ENCODE data around the gene SHE. TPM values are rescaled to one million over a fixed set of nuclear protein-coding genes. Genes with fewer than 3 reads are reported as not detected.
"Not testable (repeated sequence)": the region's sequence is repeated elsewhere in the genome, so short reads cannot be mapped to it uniquely, and the experiment has no call there.

SHE gene
- total and polyA plus RNA-seq, 5 donors = 16.4 to 23.8 (median 20.0) TPM

DNA sequence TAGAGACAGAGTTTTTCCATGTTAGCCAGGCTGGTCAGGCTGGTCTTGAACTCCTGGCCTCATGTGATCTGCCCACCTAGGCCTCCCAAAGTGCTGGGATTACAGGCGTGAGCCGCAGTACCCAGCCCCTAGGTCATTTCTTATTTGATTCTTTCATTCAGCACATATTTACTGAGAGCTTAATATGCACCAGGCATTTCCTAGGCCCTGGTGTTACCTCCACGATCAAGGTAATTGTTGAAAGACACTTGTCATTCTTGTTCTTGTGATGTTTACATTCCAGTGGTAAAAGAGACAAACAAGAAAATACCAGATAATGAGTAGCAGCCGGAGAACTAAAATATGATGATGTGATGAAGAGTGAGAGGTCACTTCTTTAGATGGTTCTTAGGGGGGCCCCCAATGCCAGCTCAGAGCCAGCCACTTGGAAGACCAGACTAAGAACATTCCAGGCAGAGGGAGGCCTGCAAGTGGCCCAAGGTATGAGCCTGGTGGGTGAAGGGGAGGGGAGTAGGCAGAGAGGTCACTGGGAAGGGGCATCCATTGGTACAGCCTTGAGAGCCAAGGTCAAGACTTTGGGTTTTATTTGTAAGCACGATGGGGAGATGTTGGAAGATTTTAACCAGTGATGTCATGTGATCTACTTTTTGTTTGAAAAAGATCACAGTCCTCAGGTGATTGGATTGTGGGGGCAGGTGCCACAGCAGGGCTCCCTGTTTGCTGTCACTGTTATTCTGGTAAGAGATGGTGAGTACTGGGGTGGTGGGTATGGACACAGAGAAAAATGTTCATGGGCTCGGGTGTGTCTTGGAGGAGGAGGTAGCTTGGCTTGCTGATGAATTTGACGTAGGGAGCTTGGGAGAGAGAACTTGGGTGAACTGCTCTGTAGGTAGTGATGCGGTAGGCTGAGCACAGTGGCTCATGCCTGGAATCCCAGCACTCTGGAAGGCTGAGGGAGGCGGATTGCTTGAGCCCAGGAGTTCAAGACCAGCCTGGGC, 37.6 kb upstream of the SHE start:
- ATAC-seq (no peak), DNase-seq (no peak)
- intact Hi-C loops (cut with DNase I) = no loop called here
- Histone ChIP-seq H3K27ac (ENCODE audit: low read length) (no peak overlapping the region), H3K27me3 (ENCODE audit: control insufficient read depth, insufficient read depth) (no peaks in the 10 kb centered on the region), H3K4me3 (ENCODE audit: low read length) (no peak overlapping the region), H3K4me1 (ENCODE audit: control insufficient read depth, insufficient read depth, low read length) (peaks cover 2% of the 10 kb centered on the region), H3K9me3 (ENCODE audit: control insufficient read depth, low read length) (no peaks in the 10 kb centered on the region)
- WGBS = 89% methylated on average over 9 of the region's 9 CpGs

DNA sequence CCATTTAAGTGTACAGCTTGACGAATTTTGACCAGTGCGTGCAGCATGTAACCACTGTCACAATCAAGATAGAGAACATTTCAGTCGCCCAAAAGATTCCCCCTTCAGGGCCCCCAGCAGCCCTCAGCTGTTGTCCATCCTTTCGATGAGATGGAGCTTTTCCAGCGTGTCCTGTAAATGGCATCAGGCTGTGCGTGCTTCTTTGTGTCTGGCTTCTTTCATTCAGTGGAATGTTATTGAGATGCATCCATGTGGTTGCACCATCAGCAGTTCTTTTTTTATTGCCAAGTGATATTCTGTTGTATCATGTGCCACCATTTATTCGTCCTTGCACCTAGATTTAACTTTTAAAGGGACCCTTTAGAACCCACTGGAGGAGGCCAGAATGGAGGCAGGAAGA, 34.4 kb upstream of the SHE start:
- Histone ChIP-seq H3K27ac (ENCODE audit: low read length) (no peak overlapping the region), H3K4me1 (ENCODE audit: control insufficient read depth, insufficient read depth, low read length) (peaks cover 2% of the 10 kb centered on the region), H3K9me3 (ENCODE audit: control insufficient read depth, low read length) (no peaks in the 10 kb centered on the region), H3K27me3 (ENCODE audit: control insufficient read depth, insufficient read depth) (no peaks in the 10 kb centered on the region), H3K4me3 (ENCODE audit: low read length) (no peak overlapping the region)
- ATAC-seq (no peak), DNase-seq (no peak)
- 77% methylated on average over 7 of the region's 7 CpGs for WGBS
- intact Hi-C loops (cut with DNase I) = no loop called here

DNA sequence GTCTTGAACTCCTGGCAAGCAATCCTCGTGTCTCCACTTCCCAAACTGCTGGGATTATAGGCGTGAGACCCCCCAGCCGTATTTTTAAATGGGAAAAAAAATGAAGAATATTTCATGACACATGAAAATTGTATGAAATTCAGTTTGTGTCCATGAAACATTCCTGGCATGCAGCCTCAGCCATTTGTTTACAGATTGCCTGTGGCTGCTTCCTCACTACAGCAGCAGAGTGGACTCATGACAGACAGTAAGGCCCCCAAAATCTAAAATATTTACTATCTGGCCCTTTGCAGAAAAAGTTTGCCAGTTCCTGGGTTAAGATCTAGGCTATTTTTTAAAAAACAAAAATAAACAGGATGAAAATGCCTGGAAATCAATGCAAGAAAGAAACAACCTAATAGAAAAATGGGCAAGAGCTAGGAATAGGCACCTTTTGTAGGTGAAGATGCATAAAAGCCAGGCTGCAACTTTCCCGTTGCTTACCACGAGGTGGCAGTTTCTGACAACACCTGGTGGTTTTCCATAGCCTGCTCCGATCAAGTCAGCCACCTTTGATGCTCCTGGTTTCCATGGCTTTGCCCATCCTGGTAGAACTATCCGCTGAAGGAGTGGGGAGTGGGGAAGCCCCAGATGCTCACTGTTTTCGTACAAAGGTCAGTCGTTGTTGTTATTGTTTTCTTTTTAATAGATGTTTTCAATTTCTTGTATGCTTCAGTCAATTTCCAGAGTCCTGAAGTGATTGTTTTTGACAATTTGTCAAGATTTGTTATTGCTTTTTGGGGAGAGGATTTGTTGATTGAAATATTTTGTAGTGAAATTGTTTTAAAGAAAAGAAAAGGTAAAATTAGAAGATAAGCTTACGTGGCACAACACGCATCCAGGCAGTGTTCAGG, 32.0 kb upstream of the SHE start:
- ATAC-seq = no peak
- intact Hi-C loops (cut with DNase I) = no loop called here
- 71% methylated on average over 11 of the region's 11 CpGs for WGBS

DNA sequence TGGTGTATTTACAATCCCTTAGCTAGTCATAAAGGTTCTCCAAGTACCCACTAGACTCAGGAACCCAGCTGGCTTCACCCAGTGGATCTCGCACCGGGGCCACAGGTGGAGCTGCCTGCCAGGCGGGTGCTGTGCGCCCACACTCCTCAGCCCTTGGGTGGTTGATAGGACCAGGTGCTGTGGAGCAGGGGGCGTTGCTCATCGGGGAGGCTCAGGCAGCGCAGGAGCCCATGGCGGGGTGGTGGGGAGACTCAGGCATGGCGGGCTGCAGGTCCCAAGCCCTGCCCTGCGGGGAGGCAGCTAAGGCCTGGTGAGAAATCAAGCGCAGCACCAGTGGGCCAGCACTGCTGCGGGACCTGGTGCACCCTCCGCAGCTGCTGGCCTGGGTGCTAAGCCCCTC, 29.7 kb upstream of the SHE start:
- H3K9me3 ChIP-seq (ENCODE audit: control insufficient read depth, low read length); H3K27ac ChIP-seq (ENCODE audit: low read length); H3K4me1 ChIP-seq (ENCODE audit: control insufficient read depth, insufficient read depth, low read length); H3K27me3 ChIP-seq (ENCODE audit: control insufficient read depth, insufficient read depth); DNase-seq; H3K4me3 ChIP-seq (ENCODE audit: low read length); intact Hi-C loops (cut with DNase I); ATAC-seq: not testable (repeated sequence)
- WGBS = 97% methylated on average over 13 of the region's 13 CpGs

More for the DNA sequence above, 32.0 kb upstream of the SHE start:
- Histone ChIP-seq H3K4me3 (ENCODE audit: low read length) (no peak overlapping the region), H3K9me3 (ENCODE audit: control insufficient read depth, low read length) (no peaks in the 10 kb centered on the region), H3K27ac (ENCODE audit: low read length) (no peak overlapping the region), H3K27me3 (ENCODE audit: control insufficient read depth, insufficient read depth) (no peaks in the 10 kb centered on the region), H3K4me1 (ENCODE audit: control insufficient read depth, insufficient read depth, low read length) (no peaks in the 10 kb centered on the region)
- DNase-seq = no peak

DNA sequence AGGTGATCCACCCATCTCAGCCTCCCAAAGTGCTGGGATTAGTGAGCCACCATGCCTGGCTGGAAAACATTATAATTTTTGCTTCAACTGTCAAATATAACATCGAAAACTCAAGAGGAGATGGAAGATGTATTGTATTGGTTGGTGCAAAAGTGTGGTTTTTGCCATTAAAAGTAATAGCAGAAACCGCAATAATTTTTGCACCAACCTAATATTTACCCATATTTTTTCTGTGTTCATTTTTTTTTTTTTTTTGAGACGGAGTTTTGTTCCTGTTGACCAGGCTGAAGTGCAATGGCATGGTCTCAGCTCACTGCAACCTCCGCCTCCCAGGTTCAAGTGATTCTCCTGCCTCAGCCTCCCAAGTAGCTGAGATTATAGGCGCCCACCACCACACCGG, 27.1 kb upstream of the SHE start:
- H3K4me1 ChIP-seq (ENCODE audit: control insufficient read depth, insufficient read depth, low read length) = no peaks in the 10 kb centered on the region
- WGBS = 93% methylated on average over 6 of the region's 6 CpGs
- DNase-seq (no peak), ATAC-seq (no peak)
- H3K27ac ChIP-seq (ENCODE audit: low read length) = no peak overlapping the region
- no peak overlapping the region for H3K4me3 ChIP-seq (ENCODE audit: low read length)
- intact Hi-C loops (cut with DNase I) = no loop called here
- no peaks in the 10 kb centered on the region for H3K9me3 ChIP-seq (ENCODE audit: control insufficient read depth, low read length)
- no peaks in the 10 kb centered on the region for H3K27me3 ChIP-seq (ENCODE audit: control insufficient read depth, insufficient read depth)

DNA sequence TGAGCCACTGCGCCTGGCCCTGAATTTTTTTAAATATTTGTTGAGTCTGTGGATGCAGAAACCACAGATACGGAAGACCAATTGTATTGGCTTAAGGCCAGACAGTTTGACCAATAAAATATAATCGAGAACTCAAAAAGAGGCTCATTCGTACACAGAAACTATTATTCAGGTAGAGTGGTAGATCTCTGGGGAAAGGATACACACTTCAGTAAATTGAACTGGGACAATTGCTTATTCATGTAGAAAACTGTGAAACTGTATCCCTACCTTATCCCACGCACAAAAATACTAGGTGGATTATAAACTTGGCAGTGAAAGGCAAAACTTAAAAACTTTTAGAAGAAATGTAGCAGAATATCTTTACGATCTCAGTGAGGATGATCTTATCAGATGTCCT, 25.0 kb upstream of the SHE start:
- H3K4me1 ChIP-seq (ENCODE audit: control insufficient read depth, insufficient read depth, low read length) = no peaks in the 10 kb centered on the region
- H3K27me3 ChIP-seq (ENCODE audit: control insufficient read depth, insufficient read depth) = no peaks in the 10 kb centered on the region
- H3K4me3 ChIP-seq (ENCODE audit: low read length) = no peak overlapping the region
- DNase-seq (no peak), ATAC-seq (no peak)
- intact Hi-C loops (cut with DNase I) = no loop called here
- H3K27ac ChIP-seq (ENCODE audit: low read length) = no peak overlapping the region
- H3K9me3 ChIP-seq (ENCODE audit: control insufficient read depth, low read length) = no peaks in the 10 kb centered on the region
- 75% methylated on average over 6 of the region's 6 CpGs for WGBS

DNA sequence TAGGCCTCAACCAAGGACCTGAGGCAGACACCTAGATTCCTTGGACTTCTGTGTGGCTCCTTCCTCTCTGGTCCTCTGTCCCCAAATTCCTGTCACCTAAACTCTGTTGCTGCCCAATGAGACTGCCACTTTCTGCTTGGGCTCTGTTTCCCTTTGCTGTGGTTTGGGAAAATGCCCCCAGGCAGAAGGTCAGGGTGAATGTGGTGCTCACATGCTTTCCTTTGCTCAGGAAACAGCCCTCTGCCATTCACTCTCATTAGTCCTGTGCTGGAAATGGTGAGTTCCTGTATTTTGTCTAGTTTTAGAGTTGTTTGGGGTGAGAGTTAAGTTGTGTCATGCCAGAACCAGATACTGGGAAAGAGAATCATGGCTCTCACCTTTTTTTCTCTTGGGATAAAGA, 22.7 kb upstream of the SHE start:
- H3K4me3 ChIP-seq (ENCODE audit: low read length) = no peak overlapping the region
- H3K27ac ChIP-seq (ENCODE audit: low read length) = no peak overlapping the region
- ATAC-seq (no peak), DNase-seq (no peak)
- H3K27me3 ChIP-seq (ENCODE audit: control insufficient read depth, insufficient read depth) = no peaks in the 10 kb centered on the region
- peaks cover 2% of the 10 kb centered on the region for H3K4me1 ChIP-seq (ENCODE audit: control insufficient read depth, insufficient read depth, low read length)
- intact Hi-C loops (cut with DNase I) = no loop called here
- H3K9me3 ChIP-seq (ENCODE audit: control insufficient read depth, low read length) = no peaks in the 10 kb centered on the region

DNA sequence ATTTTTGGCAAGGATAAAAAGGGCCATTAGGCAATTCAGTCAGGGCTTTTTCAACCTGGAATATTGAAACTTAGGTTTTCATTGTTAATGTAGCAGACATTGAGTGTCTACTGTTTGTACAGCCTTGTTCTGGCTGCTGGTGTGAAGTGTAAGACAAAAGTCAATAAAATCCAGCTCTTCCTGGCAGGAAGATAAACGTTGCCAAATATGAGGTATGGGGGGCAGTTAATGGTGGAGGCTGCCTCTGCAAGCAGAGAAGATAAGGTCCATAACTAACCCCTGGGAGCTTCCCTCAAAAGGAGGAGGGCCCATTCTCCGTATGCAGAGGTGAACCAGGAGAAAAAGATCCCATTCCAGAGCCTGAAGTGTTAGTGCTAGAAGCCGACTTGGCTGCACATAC, 19.5 kb upstream of the SHE start:
- intact Hi-C loops (cut with DNase I) = no loop called here
- H3K9me3 ChIP-seq (ENCODE audit: control insufficient read depth, low read length) = no peaks in the 10 kb centered on the region
- WGBS = 42% methylated on average over 3 of the region's 3 CpGs
- DNase-seq = no peak
- ATAC-seq = no peak
- no peak overlapping the region for H3K27ac ChIP-seq (ENCODE audit: low read length)
- H3K27me3 ChIP-seq (ENCODE audit: control insufficient read depth, insufficient read depth) = no peaks in the 10 kb centered on the region
- peaks cover 7% of the 10 kb centered on the region for H3K4me1 ChIP-seq (ENCODE audit: control insufficient read depth, insufficient read depth, low read length)
- no peak overlapping the region for H3K4me3 ChIP-seq (ENCODE audit: low read length)

DNA sequence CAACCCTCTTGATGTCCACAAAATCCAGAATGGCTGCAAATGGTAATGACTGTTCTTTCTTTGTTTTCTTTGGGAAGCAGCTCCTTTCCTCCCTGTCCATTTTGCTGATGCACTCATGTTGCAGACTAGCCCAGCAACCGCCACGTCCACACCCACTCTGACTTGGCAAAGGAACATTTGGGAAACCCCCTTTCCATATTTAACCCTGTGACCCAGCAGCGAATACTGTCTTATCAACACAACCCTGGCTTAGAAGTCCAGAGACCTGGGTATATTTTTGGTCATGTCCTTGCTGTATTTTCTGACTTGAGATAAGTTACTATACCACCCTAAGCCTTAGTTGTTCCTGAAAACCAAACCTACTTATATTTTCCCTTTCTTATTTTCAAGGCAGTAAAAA, 18.1 kb upstream of the SHE start:
- DNase-seq = peak in 1 of 3 donors; percentile 54
- intact Hi-C loops (cut with DNase I) = no loop called here
- Histone ChIP-seq H3K4me1 (ENCODE audit: control insufficient read depth, insufficient read depth, low read length) (peaks cover 7% of the 10 kb centered on the region), H3K4me3 (ENCODE audit: low read length) (no peak overlapping the region), H3K27ac (ENCODE audit: low read length) (peak overlapping the region; percentile 72), H3K9me3 (ENCODE audit: control insufficient read depth, low read length) (no peaks in the 10 kb centered on the region), H3K27me3 (ENCODE audit: control insufficient read depth, insufficient read depth) (no peaks in the 10 kb centered on the region)
- ATAC-seq = peak; percentile 74 to 86
- 12% methylated on average over 3 of the region's 3 CpGs for WGBS

DNA sequence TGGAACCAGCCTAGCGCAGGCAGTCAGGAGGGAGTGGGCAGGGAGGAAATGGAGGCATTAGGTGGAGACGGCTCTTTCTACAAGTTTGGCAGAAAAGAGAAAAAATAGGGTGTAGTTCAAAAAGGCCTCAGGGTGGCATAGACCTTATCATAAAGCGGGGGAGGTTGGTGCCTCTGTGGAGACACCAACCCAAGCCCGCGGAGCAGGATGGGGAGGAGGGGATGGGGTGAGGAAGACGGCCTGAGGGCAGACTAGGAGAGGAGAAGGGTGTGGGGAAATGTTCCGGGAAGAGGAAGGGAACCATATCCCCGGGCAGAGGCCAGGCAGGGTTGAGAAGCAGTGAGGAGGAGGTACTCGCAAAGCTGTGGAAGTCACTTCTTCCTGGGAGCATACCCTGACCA, 17.4 kb upstream of the SHE start:
- WGBS = 53% methylated on average over 9 of the region's 9 CpGs
- peak; percentile 67 to 76 for ATAC-seq
- DNase-seq = peak in 1 of 3 donors; percentile 26
- no peaks in the 10 kb centered on the region for H3K9me3 ChIP-seq (ENCODE audit: control insufficient read depth, low read length)
- intact Hi-C loops (cut with DNase I) = no loop called here
- no peak overlapping the region for H3K4me3 ChIP-seq (ENCODE audit: low read length)
- peak overlapping the region; percentile 72 for H3K27ac ChIP-seq (ENCODE audit: low read length)
- H3K27me3 ChIP-seq (ENCODE audit: control insufficient read depth, insufficient read depth) = no peaks in the 10 kb centered on the region
- peaks cover 7% of the 10 kb centered on the region for H3K4me1 ChIP-seq (ENCODE audit: control insufficient read depth, insufficient read depth, low read length)

DNA sequence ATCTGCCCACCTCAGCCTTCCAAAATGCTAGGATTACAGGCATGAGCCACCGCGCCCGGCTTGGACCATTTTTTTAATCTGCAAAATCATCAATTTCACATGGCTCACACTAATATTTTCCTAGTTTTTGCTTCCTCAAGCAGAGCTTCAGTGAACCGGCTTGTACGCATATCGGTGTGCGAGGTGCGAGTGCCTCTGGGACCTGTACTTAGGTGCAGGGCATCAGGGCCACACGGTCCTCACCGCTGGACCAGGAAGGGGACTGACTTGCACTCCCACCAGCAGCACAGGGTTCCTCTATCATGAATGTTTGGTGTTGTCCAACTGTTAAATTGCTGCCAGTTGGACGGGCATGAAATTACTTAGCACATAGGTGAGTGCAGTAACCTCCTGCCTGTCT, 15.4 kb upstream of the SHE start:
- Histone ChIP-seq H3K27ac (ENCODE audit: low read length) (no peak overlapping the region), H3K4me1 (ENCODE audit: control insufficient read depth, insufficient read depth, low read length) (peaks cover 7% of the 10 kb centered on the region), H3K9me3 (ENCODE audit: control insufficient read depth, low read length) (no peaks in the 10 kb centered on the region), H3K4me3 (ENCODE audit: low read length) (no peak overlapping the region), H3K27me3 (ENCODE audit: control insufficient read depth, insufficient read depth) (no peaks in the 10 kb centered on the region)
- WGBS = 96% methylated on average over 11 of the region's 11 CpGs
- ATAC-seq (no peak), DNase-seq (no peak)
- intact Hi-C loops (cut with DNase I) = no loop called here
